ENCODE data around the gene SFMBT2.

The SFMBT2 gene

GRCh38 chr10:7134448-7134847, 276.4 kb downstream of the SFMBT2 start:
- POLR2A ChIA-PET, result no interaction called here
- no peak for DNase-seq (ENCODE audit: low read depth, low spot score)
- H3K4me3 ChIP-seq (ENCODE audit: low read depth, low read length), result no peak overlapping the region
- CTCF ChIA-PET, result no interaction called here
- TF ChIP-seq, protein P1, sequence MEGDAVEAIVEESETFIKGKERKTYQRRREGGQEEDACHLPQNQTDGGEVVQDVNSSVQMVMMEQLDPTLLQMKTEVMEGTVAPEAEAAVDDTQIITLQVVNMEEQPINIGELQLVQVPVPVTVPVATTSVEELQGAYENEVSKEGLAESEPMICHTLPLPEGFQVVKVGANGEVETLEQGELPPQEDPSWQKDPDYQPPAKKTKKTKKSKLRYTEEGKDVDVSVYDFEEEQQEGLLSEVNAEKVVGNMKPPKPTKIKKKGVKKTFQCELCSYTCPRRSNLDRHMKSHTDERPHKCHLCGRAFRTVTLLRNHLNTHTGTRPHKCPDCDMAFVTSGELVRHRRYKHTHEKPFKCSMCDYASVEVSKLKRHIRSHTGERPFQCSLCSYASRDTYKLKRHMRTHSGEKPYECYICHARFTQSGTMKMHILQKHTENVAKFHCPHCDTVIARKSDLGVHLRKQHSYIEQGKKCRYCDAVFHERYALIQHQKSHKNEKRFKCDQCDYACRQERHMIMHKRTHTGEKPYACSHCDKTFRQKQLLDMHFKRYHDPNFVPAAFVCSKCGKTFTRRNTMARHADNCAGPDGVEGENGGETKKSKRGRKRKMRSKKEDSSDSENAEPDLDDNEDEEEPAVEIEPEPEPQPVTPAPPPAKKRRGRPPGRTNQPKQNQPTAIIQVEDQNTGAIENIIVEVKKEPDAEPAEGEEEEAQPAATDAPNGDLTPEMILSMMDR (IDR thresholded peaks at IDR 0.05; ENCODE audit: insufficient read depth, low read length, missing control alignments), result no peak

DNA sequence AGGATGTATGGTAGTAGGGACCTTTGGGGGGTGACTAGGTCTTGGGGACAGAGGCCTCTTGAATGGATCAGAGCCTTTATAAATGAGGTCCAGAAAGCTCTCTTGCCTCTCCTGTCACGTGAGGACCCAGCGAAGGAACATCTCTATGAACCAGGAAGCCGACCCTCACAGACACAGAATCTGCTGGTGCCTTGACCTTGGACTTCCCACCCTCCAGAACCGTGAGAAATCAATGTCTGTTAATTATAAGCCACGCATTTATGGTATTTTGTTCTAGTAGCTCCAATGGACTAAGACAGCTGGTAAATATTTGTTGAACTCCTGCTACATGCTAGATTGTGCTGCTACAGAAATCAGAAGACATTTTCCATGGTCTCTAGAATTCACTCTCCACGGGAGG, 276.9 kb downstream of the SFMBT2 start:
- TF ChIP-seq, protein P1 (IDR thresholded peaks at IDR 0.05; ENCODE audit: insufficient read depth, low read length, missing control alignments), result no peak
- POLR2A ChIA-PET, result no interaction called here
- CTCF ChIA-PET, result no interaction called here
- no peak for DNase-seq (ENCODE audit: low read depth, low spot score)
- no peak overlapping the region for H3K4me3 ChIP-seq (ENCODE audit: low read depth, low read length)

DNA sequence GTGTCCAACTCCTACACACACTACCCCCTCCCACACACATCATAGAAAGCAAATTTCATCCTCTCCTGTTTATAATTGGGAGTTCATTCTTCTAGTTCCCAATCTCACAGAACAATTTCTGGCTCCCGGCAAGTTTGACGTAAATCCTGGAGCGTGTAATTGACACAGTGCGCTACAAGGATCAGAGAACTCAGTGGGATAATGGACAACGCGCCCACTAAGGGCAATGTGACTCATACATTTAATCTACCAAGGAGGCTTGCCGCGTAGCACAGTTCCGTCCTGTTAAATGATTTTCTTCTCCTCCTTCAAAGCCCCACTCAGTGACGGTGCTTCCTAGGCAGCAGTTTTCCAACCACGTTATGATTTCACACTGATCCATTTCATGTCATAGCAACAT, 277.6 kb downstream of the SFMBT2 start:
- ChIA-PET POLR2A (no interaction called here), CTCF (no interaction called here)
- TF ChIP-seq, protein P1 (IDR thresholded peaks at IDR 0.05; ENCODE audit: insufficient read depth, low read length, missing control alignments), result no peak

DNA sequence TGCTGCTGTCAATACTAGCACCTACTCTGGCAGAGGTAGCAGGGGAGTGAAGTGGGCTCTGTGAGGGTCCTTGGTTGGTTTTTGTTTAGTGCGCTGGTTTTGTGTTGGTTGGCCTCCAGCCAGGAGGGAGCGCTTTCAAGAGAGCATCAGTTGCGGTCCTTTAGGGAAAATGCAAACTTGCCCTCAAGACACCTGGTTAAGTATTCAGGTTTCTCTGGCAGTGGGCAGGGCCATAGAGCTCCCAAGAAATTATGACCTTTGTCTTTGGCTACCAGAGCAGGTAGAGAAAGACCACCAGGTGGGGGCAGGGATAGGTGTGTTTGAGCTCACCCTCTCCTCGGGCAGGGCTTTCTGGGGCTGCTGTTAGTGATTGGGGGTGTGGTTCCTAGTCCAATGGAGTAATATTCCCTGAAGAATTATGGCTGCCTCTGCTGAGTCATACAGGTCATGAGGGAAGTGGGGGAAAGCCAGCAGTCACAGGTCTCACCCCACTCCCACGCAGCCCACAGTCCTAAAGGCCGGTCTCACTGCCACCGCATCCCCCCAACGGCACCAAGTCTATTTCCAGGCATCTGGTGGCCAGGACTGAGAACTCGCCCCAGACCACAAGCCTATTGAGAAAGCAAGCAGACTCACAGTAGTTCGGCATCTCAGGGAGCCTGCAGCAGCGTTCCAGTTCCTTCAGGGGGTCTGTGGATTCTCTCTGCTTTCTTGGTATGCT, 280.5 kb downstream of the SFMBT2 start:
- H3K4me3 ChIP-seq (ENCODE audit: low read depth, low read length), result no peak overlapping the region
- DNase-seq (ENCODE audit: low read depth, low spot score), result no peak
- TF ChIP-seq, protein P1 (IDR thresholded peaks at IDR 0.05; ENCODE audit: insufficient read depth, low read length, missing control alignments), result no peak
- ChIA-PET CTCF (no interaction called here), POLR2A (no interaction called here)

More for the DNA sequence above, 277.6 kb downstream of the SFMBT2 start:
- DNase-seq (ENCODE audit: low read depth, low spot score), result no peak
- no peak overlapping the region for H3K4me3 ChIP-seq (ENCODE audit: low read depth, low read length)

- ChIA-PET POLR2A (no interaction called here), CTCF (no interaction called here)
- TF ChIP-seq, protein P1 (IDR thresholded peaks at IDR 0.05; ENCODE audit: insufficient read depth, low read length, missing control alignments), result no peak
- no peak overlapping the region for H3K4me3 ChIP-seq (ENCODE audit: low read depth, low read length)
- DNase-seq (ENCODE audit: low read depth, low spot score), result no peak
Observed at GRCh38 chr10:7123774-7124173, 287.1 kb downstream of the SFMBT2 start.

DNA sequence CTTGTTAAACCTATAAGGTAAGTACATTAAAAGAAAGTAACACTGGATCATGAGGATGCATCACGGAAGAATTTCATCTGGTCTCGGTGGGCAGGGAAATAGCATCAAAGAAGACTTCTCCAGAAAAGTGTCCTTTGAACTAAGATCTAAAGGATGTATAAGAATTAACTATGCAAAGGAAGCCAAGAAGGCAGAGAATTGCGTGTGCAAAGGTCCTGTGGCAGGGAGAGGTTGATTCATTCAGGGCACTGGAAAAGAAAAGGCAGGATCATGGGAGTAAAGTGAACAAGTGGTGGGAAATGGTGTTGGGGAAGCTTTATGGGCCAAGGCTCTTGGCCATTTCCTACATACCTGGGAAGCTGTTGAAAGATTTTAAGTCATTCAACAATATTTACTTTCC, 288.3 kb downstream of the SFMBT2 start:
- TF ChIP-seq, protein P1 (IDR thresholded peaks at IDR 0.05; ENCODE audit: insufficient read depth, low read length, missing control alignments), result no peak

More for the DNA sequence above, 288.3 kb downstream of the SFMBT2 start:
- DNase-seq (ENCODE audit: low read depth, low spot score), result no peak
- no peak overlapping the region for H3K4me3 ChIP-seq (ENCODE audit: low read depth, low read length)
- ChIA-PET POLR2A (no interaction called here), CTCF (no interaction called here)
